CD4-positive, CD25-positive, alpha-beta regulatory T cell (primary cell): Measurements from ENCODE around the gene ENO3. TPM values are rescaled to one million over a fixed set of nuclear protein-coding genes. Genes with fewer than 3 reads are reported as not detected.

Experiments
- ATAC-seq, 2 donors: fragments of 150-1000 bp; cut with Tn5 transposase; one replicate each; pipeline ENCODE4 v1.10.0; 2021; ENCODE audit warnings: low read depth in 2 of 2, moderate number of reproducible peaks in 2 of 2, moderate library complexity in 1 of 2
- DNase-seq, 3 donors: peaks; one replicate each; pipeline versions ENCODE4 v3.0.0 to v3.0.0-alpha.2; 2012 to 2022; ENCODE audit warnings: mixed read lengths in 1 of 3
- H3K27ac ChIP-seq: one replicate; pipeline ENCODE4 v1.7.0; 2013; ENCODE audit warnings: mild to moderate bottlenecking, low read length; ENCODE audit not compliant: insufficient read depth, poor library complexity, severe bottlenecking
- H3K27me3 ChIP-seq: one replicate; pipeline ENCODE4 v1.7.0; 2013; ENCODE audit warnings: low read length; ENCODE audit not compliant: control insufficient read depth, insufficient read depth
- H3K36me3 ChIP-seq: one replicate; pipeline ENCODE4 v1.7.0; 2013; ENCODE audit warnings: mild to moderate bottlenecking, low read length, moderate library complexity; ENCODE audit not compliant: control insufficient read depth, insufficient read depth
- H3K4me1 ChIP-seq: 2 replicates; pipeline ENCODE4 v1.7.0; 2013; ENCODE audit warnings: mild to moderate bottlenecking, low read length; ENCODE audit not compliant: insufficient read depth, control insufficient read depth, poor library complexity, severe bottlenecking
- H3K4me3 ChIP-seq: one replicate; pipeline ENCODE4 v1.7.0; 2013; ENCODE audit warnings: low read depth, mild to moderate bottlenecking, low read length, moderate library complexity
- H3K9me3 ChIP-seq, 2 experiments: 1 replicate in 1 of 2; 2 replicates in 1 of 2; pipeline ENCODE4 v1.7.0; 2013; ENCODE audit warnings: low read length in 2 of 2, mild to moderate bottlenecking in 1 of 2, moderate library complexity in 1 of 2; ENCODE audit not compliant: control insufficient read depth in 2 of 2
- H3K27ac Mint-ChIP-seq, 3 donors: one replicate each; pipeline ENCODE4 v1.8.0; 2020 to 2022; ENCODE audit warnings: mild to moderate bottlenecking in 3 of 3, mixed read lengths in 3 of 3, moderate library complexity in 2 of 3
- H3K27me3 Mint-ChIP-seq: one replicate; pipeline ENCODE4 v1.8.0; 2022; ENCODE audit warnings: mild to moderate bottlenecking, mixed read lengths
- H3K36me3 Mint-ChIP-seq: one replicate; pipeline ENCODE4 v1.8.0; 2020; ENCODE audit warnings: mixed read lengths
- H3K4me1 Mint-ChIP-seq, 4 donors: one replicate each; pipeline ENCODE4 v1.8.0; 2020 to 2022; ENCODE audit warnings: mixed read lengths in 4 of 4, mild to moderate bottlenecking in 1 of 4
- H3K4me3 Mint-ChIP-seq, 4 donors: one replicate each; pipeline ENCODE4 v1.8.0; 2020 to 2022; ENCODE audit warnings: mild to moderate bottlenecking in 4 of 4, mixed read lengths in 4 of 4, moderate library complexity in 3 of 4
- H3K9me3 Mint-ChIP-seq, 7 donors: one replicate each; pipeline ENCODE4 v1.8.0; 2020 to 2022; ENCODE audit warnings: mixed read lengths in 7 of 7, mild to moderate bottlenecking in 3 of 7, moderate library complexity in 2 of 7
- polyA plus RNA-seq, 4 donors: library from polyadenylated mRNA; unstranded; fragments of 300-500 nt; fragmentation: Illumina TruSeq; gene quantifications; one replicate each; pipeline ENCODE4 v1.2.3, GENCODE V29; 2021
- total RNA-seq: library from RNA; stranded (reverse); gene quantifications from one replicate; pipeline ENCODE4 v1.2.3, GENCODE V29; 2022

Gene ENO3
- total and polyA plus RNA-seq, 5 donors from 2014 or later = 0.29 to 11.7 (median 0.50) TPM

GRCh38 chr17:4953451-4953961 is 2.6 kb downstream of the ENO3 start:
- Histone ChIP-seq H3K4me3 (no peak overlapping the region), H3K27ac (no peak overlapping the region), H3K4me1 (peaks cover 17% of the 10 kb centered on the region), H3K36me3 (no peaks in the 10 kb centered on the region), H3K27me3 (no peaks in the 10 kb centered on the region), H3K9me3 (no peaks in the 10 kb centered on the region)
- DNase-seq (no peak), ATAC-seq (no peak)
- H3K4me1 Mint-ChIP-seq = peaks cover 0 to 26% (median 11%) of the 10 kb centered on the region in 4 donors
- peaks cover 3% of the 10 kb centered on the region for H3K27me3 Mint-ChIP-seq
- peak overlapping the region in 1 of 4 donors; percentile 63 for H3K4me3 Mint-ChIP-seq
- no peaks in the 10 kb centered on the region for H3K9me3 Mint-ChIP-seq
- no peak overlapping the region for H3K27ac Mint-ChIP-seq
- H3K36me3 Mint-ChIP-seq = no peaks in the 10 kb centered on the region

GRCh38 chr17:4955091-4955490 is 4.2 kb downstream of the ENO3 start:
- Histone ChIP-seq H3K9me3 (no peaks in the 10 kb centered on the region), H3K4me3 (no peak overlapping the region), H3K27ac (no peak overlapping the region), H3K4me1 (peaks cover 7% of the 10 kb centered on the region), H3K27me3 (no peaks in the 10 kb centered on the region), H3K36me3 (peaks cover 13% of the 10 kb centered on the region)
- H3K27ac Mint-ChIP-seq = no peak overlapping the region
- H3K36me3 Mint-ChIP-seq = peaks cover 12% of the 10 kb centered on the region
- H3K4me1 Mint-ChIP-seq = peaks cover 0 to 26% (median 10%) of the 10 kb centered on the region in 4 donors
- H3K9me3 Mint-ChIP-seq = no peaks in the 10 kb centered on the region
- H3K4me3 Mint-ChIP-seq = no peak overlapping the region
- DNase-seq (no peak), ATAC-seq (no peak)
- H3K27me3 Mint-ChIP-seq = no peaks in the 10 kb centered on the region

GRCh38 chr17:4956493-4957061 is 5.7 kb downstream of the ENO3 start:
- no peaks in the 10 kb centered on the region for H3K27me3 Mint-ChIP-seq
- Histone ChIP-seq H3K36me3 (peaks cover 19% of the 10 kb centered on the region), H3K27me3 (no peaks in the 10 kb centered on the region), H3K4me1 (no peaks in the 10 kb centered on the region), H3K27ac (no peak overlapping the region), H3K9me3 (no peaks in the 10 kb centered on the region), H3K4me3 (no peak overlapping the region)
- H3K4me1 Mint-ChIP-seq = peaks cover 0 to 17% (median 7%) of the 10 kb centered on the region in 4 donors
- H3K27ac Mint-ChIP-seq = peak overlapping the region in 1 of 3 donors; percentile 91
- peaks cover 12% of the 10 kb centered on the region for H3K36me3 Mint-ChIP-seq
- DNase-seq (peak in 2 of 3 donors; percentile 30 to 58), ATAC-seq (no peak)
- H3K9me3 Mint-ChIP-seq = no peaks in the 10 kb centered on the region
- peak overlapping the region in 1 of 4 donors; percentile 51 for H3K4me3 Mint-ChIP-seq

GRCh38 chr17:4958102-4958501 is 7.2 kb downstream of the ENO3 start:
- H3K27ac ChIP-seq = no peak overlapping the region
- H3K27me3 ChIP-seq = no peaks in the 10 kb centered on the region
- no peaks in the 10 kb centered on the region for H3K4me1 ChIP-seq
- peaks cover 19% of the 10 kb centered on the region for H3K36me3 ChIP-seq
- Mint-ChIP-seq H3K36me3 (peaks cover 12% of the 10 kb centered on the region), H3K9me3 (no peaks in the 10 kb centered on the region), H3K4me1 (peaks cover 0 to 14% (median 8%) of the 10 kb centered on the region in 4 donors), H3K4me3 (no peak overlapping the region), H3K27ac (no peak overlapping the region), H3K27me3 (no peaks in the 10 kb centered on the region)
- ATAC-seq (no peak), DNase-seq (no peak)
- no peak overlapping the region for H3K4me3 ChIP-seq
- H3K9me3 ChIP-seq = no peaks in the 10 kb centered on the region

GRCh38 chr17:4959261-4959965 is 8.5 kb downstream of the ENO3 start:
- Mint-ChIP-seq H3K36me3 (peaks cover 12% of the 10 kb centered on the region), H3K27ac (no peak overlapping the region), H3K4me3 (no peak overlapping the region), H3K9me3 (no peaks in the 10 kb centered on the region), H3K4me1 (peaks cover 0 to 14% (median 8%) of the 10 kb centered on the region in 4 donors), H3K27me3 (no peaks in the 10 kb centered on the region)
- DNase-seq (no peak), ATAC-seq (no peak)
- peaks cover 19% of the 10 kb centered on the region for H3K36me3 ChIP-seq
- H3K9me3 ChIP-seq = no peaks in the 10 kb centered on the region
- H3K4me3 ChIP-seq = no peak overlapping the region
- no peaks in the 10 kb centered on the region for H3K4me1 ChIP-seq
- H3K27ac ChIP-seq = no peak overlapping the region
- no peaks in the 10 kb centered on the region for H3K27me3 ChIP-seq

- peaks cover 19% of the 10 kb centered on the region for H3K36me3 ChIP-seq
- H3K27me3 Mint-ChIP-seq = no peaks in the 10 kb centered on the region
- ATAC-seq (no peak), DNase-seq (no peak)
- H3K36me3 Mint-ChIP-seq = peaks cover 16% of the 10 kb centered on the region
- no peak overlapping the region for H3K27ac ChIP-seq
- H3K27ac Mint-ChIP-seq = peak overlapping the region in 1 of 3 donors; percentile 15
- H3K4me3 ChIP-seq = no peak overlapping the region
- peaks cover 3 to 18% (median 10%) of the 10 kb centered on the region in 4 donors for H3K4me1 Mint-ChIP-seq
- H3K4me3 Mint-ChIP-seq = no peak overlapping the region
- no peaks in the 10 kb centered on the region for H3K4me1 ChIP-seq
- no peaks in the 10 kb centered on the region for H3K9me3 Mint-ChIP-seq
- no peaks in the 10 kb centered on the region for H3K27me3 ChIP-seq
- H3K9me3 ChIP-seq = no peaks in the 10 kb centered on the region
These were observed 9.5 kb downstream of the ENO3 start for GRCh38 chr17:4960279-4960922.

DNA sequence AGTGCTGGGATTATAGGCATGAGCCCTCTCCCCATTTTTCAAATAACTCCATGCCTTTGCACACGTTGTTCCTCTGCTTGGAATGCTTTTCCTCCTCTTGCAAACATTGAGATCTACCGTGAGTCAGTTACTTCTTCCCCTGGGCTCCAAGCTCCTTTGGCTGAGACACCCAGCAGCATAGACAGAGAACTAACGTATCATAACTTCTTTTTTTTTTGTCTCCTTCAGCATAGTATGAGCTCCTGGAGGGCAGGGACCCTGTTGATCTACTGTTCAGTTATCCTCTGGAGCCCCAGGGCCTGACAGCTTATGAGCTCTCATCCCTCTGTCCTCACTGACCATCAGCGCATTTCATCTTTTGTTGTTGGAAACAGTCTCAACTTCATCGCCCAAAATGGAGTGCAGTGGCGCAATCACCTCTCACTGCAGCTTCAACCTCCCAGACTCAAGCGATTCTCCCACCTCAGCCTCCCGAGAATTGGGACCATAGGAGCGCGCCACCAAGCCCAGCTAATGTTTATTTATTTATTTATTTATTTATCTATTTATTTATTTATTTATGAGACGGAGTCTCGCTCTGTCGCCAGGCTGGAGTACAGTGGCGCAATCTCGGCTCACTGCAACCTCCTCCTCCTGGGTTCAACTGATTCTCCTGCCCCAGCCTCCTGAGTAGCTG is 14.5 kb downstream of the ENO3 start:
- Mint-ChIP-seq H3K36me3 (peaks cover 17% of the 10 kb centered on the region), H3K4me1 (peaks cover 10 to 25% (median 19%) of the 10 kb centered on the region in 4 donors), H3K9me3 (no peaks in the 10 kb centered on the region), H3K27me3 (no peaks in the 10 kb centered on the region), H3K4me3 (peak overlapping the region; percentile 41 to 67 (median 66)), H3K27ac (peak overlapping the region in 2 of 3 donors; percentile 7 to 26)
- Histone ChIP-seq H3K36me3 (peaks cover 7% of the 10 kb centered on the region), H3K4me3 (no peak overlapping the region), H3K27ac (no peak overlapping the region), H3K27me3 (no peaks in the 10 kb centered on the region), H3K9me3 (no peaks in the 10 kb centered on the region), H3K4me1 (peaks cover 31% of the 10 kb centered on the region)
- DNase-seq (no peak), ATAC-seq (no peak)
